GM21737 (cell line): ENCODE results near the gene NDST3.

ENCODE experiments used
- ATAC-seq: cut with Tn5 transposase; IDR thresholded peaks from one replicate; pipeline ENCODE4 v1.9.1; 2021; ENCODE audit warnings: mild to moderate bottlenecking, moderate library complexity; ENCODE audit not compliant: unreplicated experiment

NDST3 gene

DNA sequence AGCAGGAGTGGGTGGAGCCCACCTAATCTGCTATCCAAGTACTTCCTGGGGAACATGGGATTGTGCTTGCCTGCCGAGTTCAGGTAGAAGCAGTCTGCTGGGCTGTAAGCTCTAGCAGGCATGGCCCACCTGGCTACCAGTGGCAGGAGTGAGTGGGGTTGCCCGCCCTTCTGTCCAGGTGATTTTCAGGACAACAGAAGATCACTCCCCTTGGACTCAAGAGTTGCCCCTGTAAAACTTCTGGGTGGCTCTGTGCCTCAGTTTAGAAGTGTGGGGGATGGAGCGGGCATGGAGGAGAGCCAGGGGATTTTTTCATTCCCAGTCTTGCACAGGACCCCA, 43.5 kb downstream of the NDST3 start:
- no peak for ATAC-seq

- no peak for ATAC-seq
Observed at GRCh38 chr4:118081434-118081833, 47.1 kb downstream of the NDST3 start.

DNA sequence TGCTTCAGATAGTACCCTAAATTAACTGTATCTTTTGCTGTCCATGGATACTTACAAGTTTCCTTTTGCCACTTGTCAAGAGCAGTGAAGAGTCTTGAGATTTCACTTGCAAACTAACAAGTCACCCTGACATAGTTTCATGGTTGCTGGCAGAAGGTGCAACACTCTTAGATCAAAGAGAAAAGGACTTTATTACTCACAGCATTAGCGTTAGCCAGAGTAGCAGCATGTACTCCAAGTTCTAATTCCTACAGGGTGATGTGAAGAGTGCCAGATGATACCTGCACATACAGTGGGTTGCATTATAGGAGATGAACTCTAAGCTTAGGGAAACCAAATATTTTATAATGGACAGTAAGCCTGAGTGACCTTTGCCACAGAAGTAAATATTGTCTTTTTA, 47.9 kb downstream of the NDST3 start:
- ATAC-seq, result no peak

DNA sequence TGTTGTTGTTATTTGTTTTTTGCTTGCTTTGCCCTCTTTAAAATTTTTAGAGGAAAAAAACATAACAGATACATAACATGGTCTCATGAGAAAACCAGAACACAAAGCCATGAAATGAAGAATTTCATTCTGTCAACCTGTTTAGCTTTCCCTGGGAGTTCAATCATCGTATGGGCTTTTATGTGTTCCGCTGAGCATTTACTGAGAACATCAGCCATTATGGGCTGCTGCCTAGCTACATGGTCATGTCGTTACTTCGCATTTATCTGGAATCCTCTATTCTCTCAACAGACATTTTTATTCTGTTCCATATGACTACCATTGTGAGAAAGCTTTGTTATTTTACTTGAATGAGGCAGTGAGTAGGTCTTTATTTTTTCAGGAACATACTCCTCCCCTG, 51.4 kb downstream of the NDST3 start:
- no peak for ATAC-seq

DNA sequence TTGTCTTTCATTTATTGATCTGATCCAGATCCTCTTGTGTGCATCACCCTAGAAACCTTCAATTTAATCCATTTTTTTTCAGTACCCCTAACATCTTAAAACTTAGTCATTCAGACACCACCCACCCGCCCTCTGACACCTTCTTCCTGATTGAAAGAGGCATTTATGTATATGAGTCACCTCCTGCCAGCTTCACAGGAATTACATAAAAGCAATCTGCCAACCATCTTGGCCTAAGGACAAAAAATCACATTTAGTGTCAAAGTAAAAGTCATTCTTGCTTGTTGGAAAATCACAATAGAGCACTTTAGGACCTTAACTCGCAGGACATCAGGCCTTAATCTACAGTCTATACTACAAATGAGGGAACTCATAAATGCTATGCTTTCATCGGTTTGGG, 52.1 kb downstream of the NDST3 start:
- ATAC-seq, result no peak

- no peak for ATAC-seq
Observed at GRCh38 chr4:118087366-118087765, 53.1 kb downstream of the NDST3 start.

DNA sequence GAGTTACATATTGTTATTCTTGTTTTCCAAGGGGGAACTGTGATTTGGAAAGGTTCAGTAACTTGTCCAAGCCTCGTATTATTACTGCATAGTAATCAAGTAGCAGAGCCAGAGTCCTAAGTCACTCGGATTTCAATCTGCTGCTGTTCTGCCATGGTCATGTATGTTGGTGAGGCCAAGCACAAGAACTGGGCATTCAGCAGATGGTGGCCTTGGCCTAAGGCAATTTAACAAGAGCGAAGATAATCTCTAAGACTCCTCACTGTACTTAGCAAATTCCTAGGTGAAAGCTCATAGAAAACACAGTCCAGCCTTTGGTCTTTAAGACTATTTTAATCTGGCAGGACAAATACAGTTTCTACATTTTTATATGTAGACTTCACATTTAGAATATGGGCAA, 64.8 kb downstream of the NDST3 start:
- no peak for ATAC-seq

- ATAC-seq, result no peak
Observed at GRCh38 chr4:118102195-118102594, 67.9 kb downstream of the NDST3 start.

DNA sequence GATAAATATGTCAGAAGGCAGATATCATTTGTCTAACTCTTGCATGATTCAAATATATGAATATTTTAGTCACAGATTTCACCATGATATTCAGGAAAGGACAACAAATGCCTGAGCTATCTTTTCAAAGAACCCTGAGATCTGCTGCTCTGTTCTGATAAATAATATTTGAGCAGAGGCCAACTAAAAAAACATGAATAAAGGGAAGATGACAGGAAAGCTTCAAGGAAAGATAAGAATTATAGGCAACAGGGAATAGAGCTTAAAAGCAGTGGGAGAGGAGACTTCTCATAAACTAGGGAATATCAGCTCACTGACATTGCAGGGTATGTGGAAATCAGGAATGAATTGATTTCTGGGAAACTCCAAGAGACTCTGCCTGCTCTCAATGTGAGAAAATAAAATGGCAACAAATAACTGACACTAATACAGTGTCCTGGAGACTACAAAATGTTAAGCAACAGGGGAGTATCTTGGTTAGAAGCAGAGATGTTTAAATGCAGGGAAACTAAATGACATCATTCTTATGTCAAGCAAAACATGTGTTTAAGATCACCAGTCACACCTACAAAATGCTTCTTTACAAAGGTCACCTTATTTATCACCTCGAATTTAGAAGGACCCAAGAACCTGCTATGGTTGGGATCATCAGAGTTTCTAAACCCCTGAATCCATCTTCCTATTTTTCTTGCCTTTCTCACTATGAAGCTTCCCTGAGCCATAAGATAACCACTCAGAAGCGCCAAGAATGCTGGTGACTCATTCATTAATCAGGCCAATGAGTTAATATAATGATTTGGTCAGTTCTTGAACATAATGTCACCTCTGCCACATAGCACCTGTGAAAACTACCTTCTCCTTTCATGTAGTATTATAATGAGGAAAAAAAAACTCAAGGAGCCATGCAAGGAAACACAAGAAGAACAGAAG, 78.1 kb downstream of the NDST3 start:
- no peak for ATAC-seq

DNA sequence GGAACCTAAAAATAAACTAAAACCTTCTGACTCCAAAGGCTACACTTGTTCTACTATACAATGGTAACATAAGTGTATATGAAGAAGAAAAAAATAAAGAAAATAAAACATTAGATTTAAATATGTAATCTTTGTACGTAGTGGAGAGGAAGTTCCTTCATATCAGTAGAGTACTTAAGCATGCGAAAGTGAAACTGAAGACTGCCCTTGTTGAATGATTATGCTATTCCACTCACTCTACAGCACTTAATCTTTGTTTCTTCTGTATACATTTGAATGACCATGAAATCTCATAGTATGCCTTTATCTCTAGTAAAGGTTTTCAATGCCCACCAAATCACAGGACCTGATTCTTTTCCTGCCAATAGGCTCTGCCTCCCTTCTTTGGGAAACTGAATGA, 78.9 kb downstream of the NDST3 start:
- peak; percentile 81 for ATAC-seq

DNA sequence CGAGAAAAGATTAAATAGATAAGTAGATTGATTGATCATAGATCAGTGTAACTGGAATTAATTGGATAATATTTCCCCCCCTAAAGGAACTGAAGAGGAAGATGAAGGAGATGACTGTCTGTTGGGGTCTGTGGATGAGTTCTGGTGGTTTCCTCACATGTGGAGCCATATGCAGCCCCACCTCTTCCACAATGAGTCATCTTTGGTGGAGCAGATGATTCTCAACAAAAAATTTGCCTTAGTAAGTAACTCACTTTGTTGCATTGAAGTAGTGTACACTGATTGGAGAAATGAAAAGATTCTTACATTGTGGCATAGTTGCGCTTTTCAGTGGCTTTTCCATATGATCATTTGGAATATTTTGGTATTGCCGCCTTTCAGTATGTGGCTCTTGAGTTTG, 80.4 kb downstream of the NDST3 start:
- no peak for ATAC-seq

DNA sequence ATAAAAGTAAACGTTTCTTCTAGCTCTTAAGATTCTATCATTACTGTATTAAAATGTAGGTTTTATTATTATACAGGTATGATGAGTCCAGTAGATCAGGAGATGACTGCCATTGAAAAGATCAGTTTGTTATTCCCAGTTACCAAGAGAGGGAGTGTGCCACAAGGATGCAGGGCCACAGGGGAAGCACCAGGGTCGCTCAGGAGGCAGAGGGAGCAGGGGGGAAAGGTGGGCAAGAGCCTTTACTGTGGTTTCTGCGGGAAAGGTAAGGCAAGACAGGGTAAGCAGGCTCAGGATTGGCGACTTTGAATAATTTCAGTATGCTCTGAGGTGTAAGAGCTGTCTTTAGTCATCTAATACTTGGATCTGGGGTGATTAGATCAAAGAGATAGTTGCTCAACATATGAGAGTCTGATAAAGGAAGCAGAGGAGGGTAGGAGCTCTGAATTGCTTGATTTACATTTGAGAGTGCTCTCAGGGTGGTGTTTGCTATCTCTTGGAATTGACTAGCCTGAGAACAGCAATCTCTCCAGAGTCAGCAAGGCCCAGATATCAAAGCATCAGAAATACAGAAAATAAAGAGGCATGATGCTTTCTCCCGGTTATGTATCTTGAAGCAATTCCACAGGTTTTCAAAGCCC, 86.0 kb downstream of the NDST3 start:
- no peak for ATAC-seq

DNA sequence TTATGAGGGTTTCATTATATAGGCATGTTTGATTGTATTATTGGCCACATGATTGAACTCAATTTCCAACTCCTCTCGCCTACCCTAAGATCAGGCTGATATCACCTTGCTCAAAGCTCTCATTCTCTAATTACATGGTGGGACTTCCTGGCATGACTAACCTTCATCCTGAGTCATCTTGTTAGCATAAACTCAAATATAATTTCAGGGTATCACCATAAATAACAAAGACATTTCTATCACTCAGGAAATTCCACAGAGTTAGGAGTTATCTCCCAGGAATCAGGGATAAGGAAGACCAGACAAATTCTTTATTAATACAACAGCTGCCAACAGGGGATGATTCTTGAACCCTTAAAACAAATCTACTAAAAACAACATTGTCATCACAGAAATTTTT, 90.7 kb downstream of the NDST3 start:
- no peak for ATAC-seq

DNA sequence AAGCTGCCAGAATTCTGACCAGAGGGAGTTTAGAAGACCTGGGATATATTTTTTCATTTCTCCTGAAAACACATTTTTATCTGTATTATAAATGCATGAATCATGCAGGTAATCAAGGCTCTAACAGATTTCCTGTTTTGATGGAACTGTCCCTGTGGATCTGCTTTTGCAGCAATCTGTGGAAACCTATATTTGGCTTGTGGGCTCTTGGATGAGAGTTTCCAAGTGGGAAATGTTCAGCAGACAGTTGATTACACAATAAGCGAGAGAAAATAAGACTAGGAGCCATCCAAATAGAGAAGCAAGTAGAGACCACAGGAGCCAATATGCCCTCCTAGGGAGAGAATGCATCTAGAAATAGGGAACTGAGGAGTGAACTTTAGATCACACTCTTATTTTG, 105.0 kb downstream of the NDST3 start:
- no peak for ATAC-seq

GRCh38 chr4:118141240-118141639, 107.0 kb downstream of the NDST3 start:
- ATAC-seq, result no peak

- ATAC-seq, result no peak
Observed at GRCh38 chr4:118154649-118155048, 120.4 kb downstream of the NDST3 start.

GRCh38 chr4:118155516-118155915, 121.2 kb downstream of the NDST3 start:
- no peak for ATAC-seq

DNA sequence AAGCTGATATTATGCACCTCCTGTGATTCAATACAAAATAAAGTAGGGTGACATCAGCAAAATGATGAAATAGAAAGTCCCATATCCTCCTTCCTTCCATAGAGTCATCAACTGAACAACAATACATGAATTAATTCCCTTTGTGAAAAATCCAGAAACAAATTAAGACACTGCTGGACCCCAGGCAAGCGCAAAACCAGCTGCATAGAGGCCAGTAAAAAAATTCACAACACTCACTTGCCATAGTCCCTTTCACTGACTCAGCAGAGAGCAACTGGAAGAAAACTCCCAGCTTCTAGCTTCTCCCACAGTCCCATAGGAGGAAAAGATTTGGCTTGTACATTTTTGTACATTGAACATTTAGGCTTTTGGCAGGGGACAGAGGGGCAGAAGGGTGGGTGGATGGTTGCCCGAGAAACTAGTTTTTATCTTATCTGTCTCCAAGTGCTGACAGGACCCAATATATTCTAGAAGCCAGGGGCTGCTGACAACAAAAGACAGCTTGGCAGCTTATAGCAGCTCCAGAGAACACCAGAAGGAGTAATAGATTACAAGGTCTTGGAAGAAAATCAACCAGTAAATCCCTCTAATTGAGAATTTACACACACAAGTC, 124.6 kb downstream of the NDST3 start:
- no peak for ATAC-seq

- ATAC-seq, result no peak
Observed at GRCh38 chr4:118167306-118167705, 133.0 kb downstream of the NDST3 start.

GRCh38 chr4:118171381-118171780, 137.1 kb downstream of the NDST3 start:
- ATAC-seq, result no peak

DNA sequence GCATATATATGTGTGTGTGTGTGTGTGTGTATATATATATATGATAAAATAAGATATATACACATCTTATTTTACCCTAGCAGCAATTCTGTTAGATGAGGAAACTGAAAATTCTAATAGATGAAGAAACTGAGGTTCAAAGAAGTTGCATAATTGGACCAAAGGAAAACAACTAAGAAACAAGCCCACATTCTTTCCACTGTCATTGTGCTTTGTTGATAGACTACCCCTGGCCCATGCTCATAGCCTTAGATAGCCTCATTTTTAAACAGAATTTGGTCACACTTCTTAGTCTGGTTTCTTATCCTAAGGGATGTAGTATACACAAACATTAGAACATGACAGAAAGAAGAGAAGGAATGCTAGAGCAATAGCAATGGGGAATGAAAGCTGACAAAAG, 138.8 kb downstream of the NDST3 start:
- no peak for ATAC-seq
